Fibroblast of lung (primary cell): Measurements from ENCODE around the gene MTMR1. TPM values are rescaled to one million over a fixed set of nuclear protein-coding genes. Genes with fewer than 3 reads are reported as not detected.

Experiments
- DNase-seq, 2 donors: peaks; one replicate each; pipeline versions ENCODE4 v3.0.0 to v3.0.0-alpha.2; 2010; ENCODE audit warnings: low read depth in 2 of 2
- H2AFZ ChIP-seq: 2 replicates; pipeline ENCODE4 v1.5.1; 2012; ENCODE audit warnings: low read length, control low read depth, inconsistent platforms
- H3K27ac ChIP-seq: 2 replicates; pipeline ENCODE4 v1.5.1; 2011; ENCODE audit warnings: low read length, control low read depth; ENCODE audit not compliant: insufficient read depth
- H3K27me3 ChIP-seq: 2 replicates; pipeline ENCODE4 v1.5.1; 2011; ENCODE audit warnings: mild to moderate bottlenecking, low read length; ENCODE audit not compliant: control insufficient read depth, insufficient read depth
- H3K36me3 ChIP-seq: 2 replicates; pipeline ENCODE4 v1.5.1; 2011; ENCODE audit warnings: low read length; ENCODE audit not compliant: control insufficient read depth, insufficient read depth
- H3K4me1 ChIP-seq: 2 replicates; pipeline ENCODE4 v1.5.1; 2011; ENCODE audit warnings: low read length; ENCODE audit not compliant: control insufficient read depth, insufficient read depth; ENCODE audit errors: extremely low read depth
- H3K4me2 ChIP-seq: 2 replicates; pipeline ENCODE4 v1.5.1; 2011; ENCODE audit warnings: low read length, control low read depth; ENCODE audit not compliant: insufficient read depth; ENCODE audit errors: extremely low read depth
- H3K4me3 ChIP-seq, 4 experiments: fragments of 200-600 bp in 1 of 4; sonication (generic) in 1 of 4; replicated peaks in 1 of 4; 2 replicates each; pipeline ENCODE4 v1.5.1; 2011 to 2016; ENCODE audit warnings: low read length in 4 of 4, low read depth in 3 of 4, mild to moderate bottlenecking in 3 of 4, control low read depth in 2 of 4, inconsistent platforms in 1 of 4, mixed read lengths in 1 of 4; ENCODE audit not compliant: insufficient read depth in 1 of 4; ENCODE audit errors: control extremely low read depth in 1 of 4
- H3K79me2 ChIP-seq: 2 replicates; pipeline ENCODE4 v1.5.1; 2012; ENCODE audit warnings: mild to moderate bottlenecking, low read length, inconsistent platforms; ENCODE audit not compliant: control insufficient read depth, insufficient read depth
- H3K9ac ChIP-seq: 2 replicates; pipeline ENCODE4 v1.5.1; 2011; ENCODE audit warnings: mild to moderate bottlenecking, low read length, control low read depth; ENCODE audit not compliant: insufficient read depth
- H3K9me3 ChIP-seq: 2 replicates; pipeline ENCODE4 v1.5.1; 2012; ENCODE audit warnings: low read depth, low read length; ENCODE audit not compliant: control insufficient read depth, insufficient read depth
- H4K20me1 ChIP-seq: 2 replicates; pipeline ENCODE4 v1.5.1; 2011; ENCODE audit warnings: low read length; ENCODE audit not compliant: control insufficient read depth, insufficient read depth; ENCODE audit errors: extremely low read depth
- CTCF ChIP-seq, 2 donors: IDR thresholded peaks in 1 of 2; conservative IDR thresholded peaks in 1 of 2; 1 replicate in 1 of 2; 2 replicates in 1 of 2; pipeline ENCODE4 v1.5.1; 2011 to 2012; ENCODE audit warnings: low read length in 2 of 2, control low read depth in 1 of 2, inconsistent platforms in 1 of 2, low read depth in 1 of 2, mild to moderate bottlenecking in 1 of 2
- EZH2 ChIP-seq: IDR thresholded peaks from 2 replicates; pipeline ENCODE4 v1.5.1; 2012; ENCODE audit warnings: low read length, control low read depth, mild to moderate bottlenecking; ENCODE audit errors: missing control alignments
- polyA plus RNA-seq, 2 donors: library from polyadenylated mRNA; depleted of rRNA in 1 of 2; stranded (reverse) in 1 of 2; unstranded in 1 of 2; fragments of >200 nt; gene quantifications; 2 replicates each; pipeline ENCODE4 v1.2.1, GENCODE V29; 2011 to 2012; ENCODE audit warnings: missing spikeins in 1 of 2
- total RNA-seq: library from RNA; depleted of rRNA; stranded (reverse); fragments of >200 nt; gene quantifications from 2 replicates; pipeline ENCODE4 v1.2.1, GENCODE V29; 2014

Gene MTMR1
- total and polyA plus RNA-seq, 2 donors (not counting 1 experiment from before 2014, with no cell fraction given) = 22.3 to 28.1 TPM

GRCh38 chrX:150690126-150690525 lies 3.1 kb upstream of the MTMR1 start:
- no peaks in the 10 kb centered on the region for H3K36me3 ChIP-seq
- H2AFZ ChIP-seq = no peak overlapping the region
- DNase-seq = peak; percentile 94
- H3K27me3 ChIP-seq = no peaks in the 10 kb centered on the region
- H4K20me1 ChIP-seq = no peaks in the 10 kb centered on the region
- H3K79me2 ChIP-seq = peaks cover 6% of the 10 kb centered on the region
- H3K27ac ChIP-seq = peak overlapping the region; percentile 78
- no peak overlapping the region for H3K4me3 ChIP-seq
- no peak overlapping the region for H3K9ac ChIP-seq
- peaks cover 10% of the 10 kb centered on the region for H3K4me1 ChIP-seq
- H3K4me2 ChIP-seq = no peak overlapping the region
- H3K9me3 ChIP-seq = no peaks in the 10 kb centered on the region
- no peak for TF ChIP-seq CTCF (conservative IDR thresholded peaks at IDR 0.05 in 1 of 2, IDR thresholded peaks at IDR 0.05 in 1 of 2; ENCODE audit: low read depth in 1 of 2, low read length in 2 of 2)
- no peak for TF ChIP-seq EZH2

DNA sequence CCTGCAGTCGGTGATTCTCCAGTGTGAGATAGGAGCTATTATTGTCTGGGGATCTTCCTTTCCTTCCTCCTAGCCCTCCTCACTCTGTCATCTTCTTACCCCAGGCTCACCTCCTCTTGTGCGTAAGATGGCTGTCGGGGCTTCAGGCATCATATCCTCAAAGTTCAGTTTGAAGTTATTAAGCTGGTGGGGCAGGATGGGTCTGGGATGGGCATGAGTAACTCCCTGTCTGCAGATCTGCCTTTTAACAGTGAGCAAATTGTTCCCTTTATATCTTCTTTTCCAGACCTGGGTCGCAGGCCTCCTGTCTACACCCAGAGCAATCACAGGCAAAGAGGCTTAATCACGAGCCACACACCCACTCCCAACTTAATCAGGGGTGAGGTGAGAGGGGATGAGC lies 900 bp upstream of the MTMR1 start:
- Histone ChIP-seq H3K36me3 (no peaks in the 10 kb centered on the region), H3K9ac (no peak overlapping the region), H2AFZ (no peak overlapping the region), H4K20me1 (no peaks in the 10 kb centered on the region), H3K27me3 (no peaks in the 10 kb centered on the region), H3K4me2 (peak overlapping the region; percentile 40), H3K4me1 (peaks cover 10% of the 10 kb centered on the region), H3K27ac (peak overlapping the region; percentile 69), H3K79me2 (peaks cover 20% of the 10 kb centered on the region), H3K9me3 (no peaks in the 10 kb centered on the region), H3K4me3 (peak overlapping the region in 2 of 4 experiments; percentile 65 to 81)
- TF ChIP-seq EZH2 (no peak), CTCF (conservative IDR thresholded peaks at IDR 0.05 in 1 of 2, IDR thresholded peaks at IDR 0.05 in 1 of 2; ENCODE audit: low read depth in 1 of 2, low read length in 2 of 2) (no peak)
- no peak for DNase-seq

- H2AFZ ChIP-seq = no peak overlapping the region
- TF ChIP-seq EZH2 (no peak), CTCF (conservative IDR thresholded peaks at IDR 0.05 in 1 of 2, IDR thresholded peaks at IDR 0.05 in 1 of 2; ENCODE audit: low read depth in 1 of 2, low read length in 2 of 2) (no peak)
- H3K36me3 ChIP-seq = no peaks in the 10 kb centered on the region
- H3K9me3 ChIP-seq = no peaks in the 10 kb centered on the region
- H3K27me3 ChIP-seq = no peaks in the 10 kb centered on the region
- peak overlapping the region; percentile 81 for H3K27ac ChIP-seq
- no peaks in the 10 kb centered on the region for H4K20me1 ChIP-seq
- peaks cover 25% of the 10 kb centered on the region for H3K79me2 ChIP-seq
- DNase-seq = peak; percentile 41 to 72
- peak overlapping the region; percentile 52 to 65 (median 58) for H3K4me3 ChIP-seq
- peak overlapping the region; percentile 88 for H3K4me2 ChIP-seq
- peak overlapping the region; percentile 80 for H3K9ac ChIP-seq
- H3K4me1 ChIP-seq = peaks cover 5% of the 10 kb centered on the region
These were observed 754 bp downstream of the MTMR1 start for GRCh38 chrX:150693725-150694574.
